DMS 273 treated with DMSO at 0.1 percent for 48 hours (cell line): ENCODE measurements around the gene AQP1.
A peak's percentile ranks its signal among the peaks of the same experiment; 100 is the strongest.

ENCODE experiments used
- DNase-seq: peaks from one replicate; lab custom pipeline; 2025; lab: John Stamatoyannopoulos, UW

AQP1 gene

DNA sequence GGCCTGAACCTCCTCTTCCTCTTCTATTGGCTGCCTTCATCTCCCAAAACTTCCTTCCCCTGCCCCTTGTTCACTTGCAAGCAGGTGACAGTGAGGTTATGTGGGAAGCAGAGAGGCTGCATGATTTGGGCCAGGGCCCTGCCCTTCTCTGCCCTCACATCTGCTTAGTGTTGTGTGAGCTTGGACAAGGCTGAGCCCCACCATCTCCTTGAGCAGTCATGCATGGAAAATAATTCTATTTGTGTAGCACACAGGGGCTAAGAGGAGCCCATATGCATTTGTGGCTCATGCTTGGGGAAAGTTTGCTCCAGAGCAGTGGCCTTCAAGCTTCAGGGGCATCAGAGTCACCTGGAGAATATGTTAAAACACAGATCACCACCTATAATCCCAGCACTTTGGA lies 26.8 kb upstream of the AQP1 start:
- no peak for DNase-seq

DNA sequence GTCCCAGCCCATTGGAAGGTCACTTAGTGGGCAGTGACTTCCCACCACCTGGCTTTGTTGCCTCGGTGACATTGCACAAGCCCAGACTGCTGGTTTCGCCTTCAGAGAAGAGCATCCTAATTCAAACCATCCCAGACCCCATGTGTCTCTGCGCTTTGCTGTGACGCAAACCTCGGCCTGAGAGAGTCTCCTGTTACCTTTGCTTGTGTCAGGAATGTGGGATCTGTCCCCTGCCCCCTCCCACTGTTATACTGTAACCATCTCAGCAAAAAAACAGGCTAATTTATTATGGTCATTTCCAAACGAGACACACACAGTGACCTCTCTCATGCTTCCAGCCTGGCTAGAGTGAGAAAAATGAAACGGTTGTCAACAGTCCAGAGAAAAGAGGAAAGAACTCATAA lies 25.0 kb upstream of the AQP1 start:
- no peak for DNase-seq

GRCh38 chr7:30887464-30887872 lies 24.2 kb upstream of the AQP1 start:
- DNase-seq, result peak; percentile 42

GRCh38 chr7:30888747-30889146 lies 22.9 kb upstream of the AQP1 start:
- DNase-seq, result peak; percentile 55

DNA sequence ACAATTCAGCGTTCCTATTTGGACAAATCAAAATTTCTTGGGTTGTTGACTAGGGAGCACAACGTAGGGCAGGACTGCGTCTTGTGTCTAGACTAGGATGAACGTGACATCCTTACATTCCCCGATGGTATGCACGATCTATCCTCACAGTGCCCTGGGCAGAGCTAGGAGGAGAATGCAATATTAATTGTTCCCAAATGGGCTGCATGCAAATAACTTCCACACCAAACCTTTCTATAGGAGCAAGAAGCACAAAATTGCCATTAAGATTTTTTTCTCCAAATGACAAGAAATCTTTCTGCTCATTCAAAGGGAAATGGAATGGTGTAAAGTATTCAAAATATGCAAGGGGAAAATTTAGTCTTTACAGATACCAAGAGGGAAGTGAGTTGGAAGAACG lies 21.4 kb upstream of the AQP1 start:
- DNase-seq, result no peak

GRCh38 chr7:30893357-30893756 lies 18.3 kb upstream of the AQP1 start:
- no peak for DNase-seq

DNA sequence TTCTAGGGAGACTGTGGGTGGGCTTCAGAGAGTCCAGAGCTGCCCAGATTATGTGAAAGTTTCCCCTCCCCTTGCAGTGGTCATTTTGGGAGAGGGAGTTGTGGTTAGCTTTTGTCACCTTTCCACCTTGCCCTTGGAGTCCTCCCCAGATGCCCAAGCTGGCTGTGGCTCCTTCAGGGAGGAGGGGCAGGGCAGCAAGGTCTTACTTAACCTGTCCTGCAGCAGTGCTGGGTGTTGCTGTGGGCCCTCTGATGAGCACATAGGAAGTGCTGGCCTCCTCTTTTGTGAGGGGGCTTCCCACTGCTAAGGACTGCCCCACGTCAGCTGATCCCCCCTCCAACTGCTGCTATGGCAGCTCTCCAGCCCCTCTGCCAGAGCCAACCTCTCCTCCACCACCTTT lies 17.6 kb upstream of the AQP1 start:
- no peak for DNase-seq

GRCh38 chr7:30894866-30895605 lies 16.6 kb upstream of the AQP1 start:
- DNase-seq, result no peak

DNA sequence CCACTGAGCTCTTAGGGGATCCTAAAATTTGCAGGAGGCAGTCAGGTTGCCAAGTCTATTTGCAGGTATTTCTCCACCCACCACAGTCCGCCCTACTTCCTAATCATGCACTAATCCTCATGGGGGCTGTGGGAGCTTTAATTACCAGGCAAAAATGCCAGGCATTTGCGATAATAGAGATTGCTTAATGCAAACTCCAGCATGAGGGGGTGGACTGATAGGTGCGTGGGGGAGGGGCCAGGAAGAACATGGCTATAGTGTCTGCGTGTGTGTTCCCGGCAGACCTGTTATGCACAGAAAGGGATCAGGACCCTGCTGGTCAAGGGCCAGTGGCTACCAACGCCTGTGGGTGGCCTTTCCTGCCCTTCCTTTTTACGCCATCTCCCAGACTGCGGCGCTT lies 15.6 kb upstream of the AQP1 start:
- DNase-seq, result no peak

DNA sequence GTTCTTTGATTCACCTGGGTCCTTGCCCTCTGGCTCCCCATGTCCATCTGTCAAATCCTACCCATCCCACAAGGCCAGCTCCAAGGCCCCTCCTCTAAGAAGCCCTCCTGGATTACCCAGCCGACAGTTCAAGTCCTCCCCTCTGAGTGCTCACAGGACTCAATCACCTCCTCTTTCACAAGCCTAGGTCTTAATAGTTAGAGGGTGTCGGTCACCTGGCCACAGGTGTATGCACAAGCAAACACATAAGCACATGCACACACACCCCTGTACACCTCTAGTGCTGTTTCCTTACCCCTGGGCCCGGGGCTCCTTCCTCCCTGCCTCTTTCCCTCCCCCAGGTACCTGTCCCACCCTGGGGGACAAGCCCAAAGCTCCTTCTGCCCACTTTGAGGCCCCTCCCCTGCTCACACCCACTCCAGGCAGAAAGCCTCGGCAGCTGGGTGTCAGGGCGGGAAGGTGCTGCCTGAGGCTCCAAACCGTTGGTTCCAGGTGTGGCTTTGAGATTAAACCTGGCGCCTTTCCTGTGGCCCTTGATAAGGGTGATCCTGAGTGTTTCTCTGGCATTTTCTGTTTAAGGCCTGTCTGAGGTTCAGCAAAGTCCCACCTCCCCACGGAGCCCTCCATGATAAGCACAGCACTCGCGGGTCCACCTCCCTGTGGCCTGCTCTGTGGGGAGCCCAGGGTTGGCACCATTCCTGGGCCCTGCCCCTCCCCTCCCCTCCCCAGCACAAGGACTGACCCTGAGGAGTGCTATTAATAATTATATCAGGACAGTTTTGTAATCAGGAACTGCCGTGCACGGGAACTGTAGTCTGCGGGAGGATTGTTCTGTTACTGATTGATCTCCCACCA lies 14.6 kb upstream of the AQP1 start:
- DNase-seq, result no peak

- no peak for DNase-seq
Observed at GRCh38 chr7:30897770-30898169, 13.9 kb upstream of the AQP1 start.

DNA sequence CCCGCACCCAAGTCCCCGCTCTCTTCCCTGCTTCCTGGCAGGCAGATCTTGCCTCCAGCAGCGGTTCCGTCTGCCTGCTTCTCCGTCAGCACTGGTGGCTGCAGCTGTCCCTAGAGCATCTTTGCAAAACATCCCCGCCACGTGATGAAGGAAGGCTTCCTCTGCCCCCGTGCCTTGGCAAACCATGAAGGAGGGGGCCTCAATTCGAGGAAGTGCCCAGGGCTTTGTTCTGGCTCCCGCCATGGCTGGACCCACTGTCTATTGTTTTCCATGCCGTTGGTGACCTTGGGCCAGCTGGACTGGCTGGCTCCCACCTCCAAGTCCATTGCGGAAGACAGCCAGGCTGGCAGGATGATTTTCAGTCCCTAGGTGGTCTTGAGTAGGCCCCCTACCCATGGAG lies 13.2 kb upstream of the AQP1 start:
- DNase-seq, result no peak

DNA sequence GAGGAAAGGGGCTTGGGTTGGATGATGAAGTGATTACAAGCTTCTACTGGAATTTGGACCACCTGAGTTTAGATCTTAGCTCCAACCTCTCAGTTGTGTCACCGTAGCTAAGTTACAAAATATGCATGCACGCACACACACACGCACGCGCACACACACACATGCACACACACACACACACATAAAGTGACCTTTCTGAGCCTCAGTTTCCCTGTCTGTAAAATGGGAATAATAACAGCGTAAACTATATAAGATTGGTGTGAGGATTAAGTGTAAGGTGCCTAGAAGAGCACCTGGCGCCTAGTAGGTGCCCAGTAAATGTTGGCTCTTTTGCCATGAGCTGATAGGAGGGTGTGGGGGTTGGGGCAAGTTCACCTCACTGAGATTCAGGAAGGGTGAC lies 12.6 kb upstream of the AQP1 start:
- DNase-seq, result no peak

GRCh38 chr7:30899630-30900029 lies 12.0 kb upstream of the AQP1 start:
- no peak for DNase-seq

DNA sequence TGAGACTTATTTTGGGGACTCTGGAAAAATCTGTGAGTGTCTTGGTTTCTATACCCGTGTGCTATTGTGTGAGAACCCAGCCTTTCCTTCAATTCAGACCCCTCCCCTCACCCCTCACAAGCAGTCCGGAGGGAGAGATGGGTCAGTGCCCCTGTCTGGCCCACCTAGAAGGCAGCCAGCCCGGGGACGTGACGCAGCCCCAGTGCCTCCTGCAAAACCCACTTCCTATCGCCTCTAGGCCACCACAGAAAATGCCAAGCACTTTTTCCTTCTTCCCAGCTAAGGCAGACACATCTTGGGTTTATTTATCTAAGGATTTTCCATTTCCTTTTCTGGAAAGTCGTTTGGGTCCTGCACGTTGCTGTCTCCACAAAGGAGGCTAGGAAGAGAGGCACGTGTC lies 11.6 kb upstream of the AQP1 start:
- no peak for DNase-seq

DNA sequence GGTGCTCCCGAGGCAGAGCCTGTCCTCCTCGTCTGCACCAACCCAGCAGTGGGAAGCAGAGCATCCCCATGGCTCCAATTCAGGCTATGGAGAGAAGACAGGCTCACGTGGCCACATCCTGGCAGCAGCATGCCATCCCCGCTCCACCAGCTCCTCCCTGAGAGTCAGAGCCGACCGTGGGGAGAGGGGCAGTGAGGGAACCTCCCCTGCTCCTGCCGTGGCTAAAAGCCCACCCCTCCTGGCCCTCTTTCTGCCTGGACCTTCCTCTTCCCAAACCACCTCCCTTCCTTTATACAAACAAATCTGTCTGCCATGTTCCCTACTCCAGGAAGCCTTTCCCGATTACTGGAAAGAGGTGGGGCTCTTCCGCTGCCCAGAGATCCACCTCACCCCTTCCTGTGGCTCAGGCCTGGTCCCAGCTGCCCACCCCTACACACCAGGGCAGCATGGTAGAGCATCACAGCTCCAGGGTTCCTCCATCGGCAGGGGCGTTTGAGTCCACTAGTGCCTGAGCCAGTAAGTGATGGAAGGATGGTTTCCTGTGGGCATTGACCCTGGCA lies 10.8 kb upstream of the AQP1 start:
- DNase-seq, result no peak

GRCh38 chr7:30901856-30902255 lies 9.8 kb upstream of the AQP1 start:
- DNase-seq, result no peak

DNA sequence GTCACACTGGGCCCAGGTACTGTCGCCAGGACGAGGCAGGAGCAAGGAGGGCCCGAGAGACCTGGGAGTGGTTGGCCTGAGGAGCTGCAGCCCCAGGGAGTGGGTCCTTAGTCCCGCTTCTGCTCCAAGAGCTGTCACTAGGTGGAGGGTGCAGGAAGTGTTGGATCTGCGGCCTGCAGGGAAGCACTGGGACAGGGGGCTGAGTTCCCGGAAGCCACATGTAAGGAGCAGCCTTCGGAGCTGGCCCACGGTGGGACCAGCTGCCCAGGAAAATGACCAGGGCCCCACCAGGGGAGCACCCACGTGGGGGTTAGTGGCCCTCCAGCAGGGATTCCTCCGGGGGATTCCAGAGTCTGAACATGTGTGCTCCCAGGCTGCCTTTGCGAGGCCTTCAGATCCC lies 9.2 kb upstream of the AQP1 start:
- DNase-seq, result no peak

- DNase-seq, result no peak
Observed at GRCh38 chr7:30903146-30903545, 8.5 kb upstream of the AQP1 start.

GRCh38 chr7:30904561-30904960 lies 7.1 kb upstream of the AQP1 start:
- no peak for DNase-seq

- DNase-seq, result no peak
Observed at GRCh38 chr7:30905078-30906012, 6.3 kb upstream of the AQP1 start.

DNA sequence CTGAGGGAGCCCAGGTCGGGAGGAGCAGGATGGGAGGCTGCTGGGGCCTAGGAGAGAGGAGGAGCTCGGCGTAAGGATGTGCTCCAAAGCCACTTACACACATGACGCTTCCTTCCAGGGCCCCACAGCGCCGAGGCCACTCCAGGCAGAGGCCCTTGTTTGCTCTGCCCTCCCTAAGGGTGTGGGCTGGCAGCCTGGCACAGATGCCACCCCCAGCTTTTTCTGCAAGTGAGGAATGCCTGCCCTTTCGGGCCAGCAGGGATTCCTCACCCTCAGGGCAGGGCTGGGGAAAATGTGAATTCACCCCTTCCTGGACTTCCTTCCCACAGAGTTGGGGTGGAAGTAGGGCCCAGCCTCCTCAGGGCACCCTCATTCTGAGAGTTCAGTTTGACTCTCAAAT lies 5.6 kb upstream of the AQP1 start:
- DNase-seq, result no peak
